Gastroesophageal sphincter (tissue), 4 donors: ENCODE measurements around the gene COL25A1. TPM values are rescaled to one million over a fixed set of nuclear protein-coding genes. Genes with fewer than 3 reads are reported as not detected.

Experiments used
- ATAC-seq: fragments of 150-250 bp; one replicate; pipeline ENCODE4 v1.9.1; 2016; ENCODE audit warnings: mild to moderate bottlenecking, moderate library complexity
- H3K27ac ChIP-seq, 4 donors: fragments of 200-600 bp; sonication (generic) in 3 of 4; 1 replicate in 3 of 4; 2 replicates in 1 of 4; pipeline ENCODE4 v1.5.1; 2016 to 2019
- H3K27me3 ChIP-seq: fragments of 200-600 bp; sonication (generic); one replicate; pipeline ENCODE4 v1.5.1; 2019
- H3K36me3 ChIP-seq, 2 donors: fragments of 200-600 bp; sonication (generic); one replicate each; pipeline ENCODE4 v1.5.1; 2019; ENCODE audit warnings: control low read depth in 1 of 2
- H3K4me1 ChIP-seq, 3 donors: fragments of 200-600 bp; sonication (generic); 1 replicate in 2 of 3; 2 replicates in 1 of 3; pipeline ENCODE4 v1.5.1; 2016 to 2019; ENCODE audit warnings: control low read depth in 2 of 3
- H3K4me3 ChIP-seq, 2 donors: fragments of 200-600 bp; sonication (generic); one replicate each; pipeline ENCODE4 v1.5.1; 2019; ENCODE audit warnings: mild to moderate bottlenecking in 1 of 2, moderate library complexity in 1 of 2
- H3K9me3 ChIP-seq, 3 donors: fragments of 200-600 bp; sonication (generic); one replicate each; pipeline ENCODE4 v1.5.1; 2017 to 2019; ENCODE audit warnings: control low read depth in 2 of 3
- EP300 ChIP-seq: sonication (generic); formaldehyde crosslinking; IDR thresholded peaks from one replicate; pipeline ENCODE4 v1.6.1; 2017; ENCODE audit warnings: antibody characterized with exemption, mild to moderate bottlenecking
- POLR2A ChIP-seq, 2 donors: fragments of 450-650 bp; IDR thresholded peaks; one replicate each; pipeline ENCODE4 v1.6.1; 2017; ENCODE audit warnings: antibody characterized with exemption in 2 of 2, mild to moderate bottlenecking in 2 of 2, moderate library complexity in 1 of 2
- POLR2AphosphoS5 ChIP-seq: sonication (generic); formaldehyde crosslinking; IDR thresholded peaks from one replicate; pipeline ENCODE4 v1.6.1; 2017; ENCODE audit warnings: antibody characterized with exemption
- WGBS, 2 donors: methylation state at CpG; one replicate each; pipeline ENCODE4 v1.1.5; 2018; ENCODE audit warnings: low coverage in 1 of 2; 5-methylcytosine and 5-hydroxymethylcytosine counted together
- total RNA-seq, 4 donors: library from RNA; depleted of rRNA; stranded (reverse); fragments of >200 nt; gene quantifications; one replicate each; pipeline ENCODE4 v1.1.0, GENCODE V29; 2016
- TF ChIP-seq, protein P1 (sequence below), 4 experiments: fragments of 200-600 bp in 2 of 4; fragments of 450-650 bp in 2 of 4; sonication (generic) in 1 of 4; IDR thresholded peaks; one replicate each; pipeline ENCODE4 v1.5.1; 2017 to 2019; ENCODE audit warnings: antibody characterized with exemption in 4 of 4, mild to moderate bottlenecking in 2 of 4, moderate library complexity in 2 of 4

The COL25A1 gene
- total RNA-seq, 4 donors from 2014 or later: 0.40 to 1.8 (median 1.0) TPM

- TF ChIP-seq, protein P1, sequence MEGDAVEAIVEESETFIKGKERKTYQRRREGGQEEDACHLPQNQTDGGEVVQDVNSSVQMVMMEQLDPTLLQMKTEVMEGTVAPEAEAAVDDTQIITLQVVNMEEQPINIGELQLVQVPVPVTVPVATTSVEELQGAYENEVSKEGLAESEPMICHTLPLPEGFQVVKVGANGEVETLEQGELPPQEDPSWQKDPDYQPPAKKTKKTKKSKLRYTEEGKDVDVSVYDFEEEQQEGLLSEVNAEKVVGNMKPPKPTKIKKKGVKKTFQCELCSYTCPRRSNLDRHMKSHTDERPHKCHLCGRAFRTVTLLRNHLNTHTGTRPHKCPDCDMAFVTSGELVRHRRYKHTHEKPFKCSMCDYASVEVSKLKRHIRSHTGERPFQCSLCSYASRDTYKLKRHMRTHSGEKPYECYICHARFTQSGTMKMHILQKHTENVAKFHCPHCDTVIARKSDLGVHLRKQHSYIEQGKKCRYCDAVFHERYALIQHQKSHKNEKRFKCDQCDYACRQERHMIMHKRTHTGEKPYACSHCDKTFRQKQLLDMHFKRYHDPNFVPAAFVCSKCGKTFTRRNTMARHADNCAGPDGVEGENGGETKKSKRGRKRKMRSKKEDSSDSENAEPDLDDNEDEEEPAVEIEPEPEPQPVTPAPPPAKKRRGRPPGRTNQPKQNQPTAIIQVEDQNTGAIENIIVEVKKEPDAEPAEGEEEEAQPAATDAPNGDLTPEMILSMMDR (IDR thresholded peaks at IDR 0.05): no peak
- TF ChIP-seq EP300 (no peak), POLR2AphosphoS5 (no peak), POLR2A (IDR thresholded peaks at IDR 0.05) (no peak)
- no peak for ATAC-seq
- Histone ChIP-seq H3K9me3 (no peaks in the 10 kb centered on the region), H3K36me3 (no peaks in the 10 kb centered on the region), H3K4me1 (no peaks in the 10 kb centered on the region), H3K4me3 (no peak overlapping the region), H3K27ac (no peak overlapping the region), H3K27me3 (no peaks in the 10 kb centered on the region)
These were observed 343.0 kb downstream of the COL25A1 start for GRCh38 chr4:108959491-108959890.

DNA sequence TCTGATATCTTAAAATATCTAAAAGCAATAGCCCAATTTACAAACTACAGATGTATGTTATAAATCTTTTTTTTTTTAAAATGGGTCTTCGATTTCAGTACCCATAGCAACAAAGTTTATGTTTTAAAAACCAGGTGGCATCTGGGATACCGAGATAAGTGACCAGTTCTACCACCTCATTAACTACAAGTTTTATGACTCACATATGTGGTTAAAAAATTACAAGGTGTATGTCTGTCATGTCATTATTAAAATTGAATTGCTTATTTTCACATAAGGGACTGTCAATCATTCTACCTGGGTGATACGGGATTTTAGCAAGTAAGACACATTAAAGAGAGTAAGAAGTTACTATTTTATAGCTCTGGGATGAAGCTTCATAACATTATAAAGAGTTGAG, 347.6 kb downstream of the COL25A1 start:
- H3K36me3 ChIP-seq: no peaks in the 10 kb centered on the region
- H3K27ac ChIP-seq: no peak overlapping the region
- no peak for ATAC-seq
- 76 to 85% methylated on average over 2 to 3 of the region's 3 CpGs for WGBS, 2 donors
- H3K4me3 ChIP-seq: no peak overlapping the region
- TF ChIP-seq, protein P1 (IDR thresholded peaks at IDR 0.05): no peak
- TF ChIP-seq POLR2A (IDR thresholded peaks at IDR 0.05): no peak
- no peak for TF ChIP-seq EP300
- no peak for TF ChIP-seq POLR2AphosphoS5
- no peaks in the 10 kb centered on the region for H3K27me3 ChIP-seq
- no peaks in the 10 kb centered on the region for H3K9me3 ChIP-seq
- no peaks in the 10 kb centered on the region for H3K4me1 ChIP-seq

GRCh38 chr4:108953941-108954340, 348.5 kb downstream of the COL25A1 start:
- no peak for ATAC-seq
- Histone ChIP-seq H3K4me1 (no peaks in the 10 kb centered on the region), H3K36me3 (no peaks in the 10 kb centered on the region), H3K4me3 (no peak overlapping the region), H3K27ac (no peak overlapping the region), H3K9me3 (no peaks in the 10 kb centered on the region), H3K27me3 (no peaks in the 10 kb centered on the region)
- WGBS, 2 donors: 64 to 70% methylated on average over 4 of the region's 4 CpGs
- TF ChIP-seq, protein P1 (IDR thresholded peaks at IDR 0.05): no peak
- no peak for TF ChIP-seq EP300
- no peak for TF ChIP-seq POLR2A (IDR thresholded peaks at IDR 0.05)
- no peak for TF ChIP-seq POLR2AphosphoS5

DNA sequence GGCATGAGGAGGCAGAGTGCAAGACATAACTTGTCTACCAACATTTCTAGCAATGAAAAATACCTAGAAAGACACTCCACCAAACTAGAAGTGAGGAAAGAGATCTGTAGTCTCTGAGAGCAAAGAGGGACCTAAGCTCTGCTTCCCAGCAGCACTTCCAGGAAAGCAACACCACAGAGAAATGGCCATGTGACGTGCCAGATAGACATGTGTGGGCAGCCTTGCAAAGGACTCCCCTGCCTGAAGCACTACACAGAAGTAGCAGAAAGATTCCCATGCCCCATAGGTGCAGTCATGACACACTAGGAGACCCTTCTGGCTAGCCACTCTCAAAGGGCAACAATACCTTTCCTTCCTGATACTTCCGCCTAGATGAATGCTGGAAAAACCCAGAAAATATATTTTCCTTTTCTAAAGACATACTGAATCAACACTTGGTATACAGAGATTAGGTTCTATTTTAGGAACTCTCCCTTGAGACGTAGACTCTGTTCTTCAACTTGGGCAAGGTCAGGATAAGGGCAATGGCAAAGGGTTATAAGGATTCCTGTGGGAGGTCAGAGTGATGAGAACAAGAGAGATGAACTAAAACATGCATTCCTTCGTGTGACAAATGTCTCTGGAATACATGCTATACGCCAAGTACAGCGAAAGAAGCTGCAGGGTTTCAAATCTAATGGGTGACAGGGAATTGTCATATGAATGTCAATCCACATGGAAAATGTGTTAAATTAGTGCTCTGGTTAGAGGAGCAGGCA, 352.1 kb downstream of the COL25A1 start:
- no peaks in the 10 kb centered on the region for H3K9me3 ChIP-seq
- TF ChIP-seq POLR2AphosphoS5: no peak
- no peak for TF ChIP-seq EP300
- TF ChIP-seq, protein P1 (IDR thresholded peaks at IDR 0.05): no peak
- TF ChIP-seq POLR2A (IDR thresholded peaks at IDR 0.05): no peak
- no peaks in the 10 kb centered on the region for H3K27me3 ChIP-seq
- H3K27ac ChIP-seq: no peak overlapping the region
- H3K36me3 ChIP-seq: no peaks in the 10 kb centered on the region
- no peak for ATAC-seq
- no peak overlapping the region for H3K4me3 ChIP-seq
- WGBS, 2 donors: 73 to 85% methylated on average over 4 to 6 of the region's 6 CpGs
- H3K4me1 ChIP-seq: no peaks in the 10 kb centered on the region

DNA sequence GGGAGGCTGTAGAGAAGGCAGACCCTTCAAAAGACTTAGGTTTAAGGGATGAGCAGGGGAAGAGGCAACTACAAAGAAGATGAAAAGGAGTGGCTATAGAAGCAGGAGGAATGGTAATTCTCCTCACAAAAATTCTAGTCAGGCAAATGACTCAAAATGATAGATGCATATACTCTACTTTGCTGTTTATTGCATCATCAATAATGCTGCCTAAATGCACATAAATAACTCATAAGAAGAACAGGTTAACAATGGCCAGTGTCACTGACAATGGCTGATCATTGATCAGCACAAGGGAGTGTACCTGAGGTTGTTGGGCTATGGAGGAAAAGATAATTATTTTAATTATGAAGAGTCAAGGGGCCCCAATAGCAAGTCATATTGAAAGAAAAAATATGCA, 354.9 kb downstream of the COL25A1 start:
- no peaks in the 10 kb centered on the region for H3K36me3 ChIP-seq
- no peaks in the 10 kb centered on the region for H3K9me3 ChIP-seq
- TF ChIP-seq POLR2AphosphoS5: no peak
- TF ChIP-seq EP300: no peak
- no peak for TF ChIP-seq POLR2A (IDR thresholded peaks at IDR 0.05)
- TF ChIP-seq, protein P1 (IDR thresholded peaks at IDR 0.05): no peak
- H3K4me1 ChIP-seq: no peaks in the 10 kb centered on the region
- no peak for ATAC-seq
- H3K27me3 ChIP-seq: no peaks in the 10 kb centered on the region
- no peak overlapping the region for H3K4me3 ChIP-seq
- no peak overlapping the region for H3K27ac ChIP-seq
